ENCODE data around the gene LRBA. TPM values are rescaled to one million over a fixed set of nuclear protein-coding genes. Genes with fewer than 3 reads are reported as not detected.

LRBA gene
- total RNA-seq, 1 experiment from 2014 or later, result 55.3 TPM

GRCh38 chr4:150656891-150657290 lies 358.2 kb downstream of the LRBA start:
- Histone ChIP-seq H4K8ac (replicated peaks; ENCODE audit: insufficient read length, low read depth, low read length) (no peak overlapping the region), H2BK15ac (ENCODE audit: low read depth, low read length) (no peak overlapping the region), H3K9me3 (ENCODE audit: control insufficient read depth, low read depth, low read length) (no peaks in the 10 kb centered on the region), H3K79me1 (ENCODE audit: insufficient read depth, low read depth, low read length, poor library complexity, severe bottlenecking) (no peaks in the 10 kb centered on the region), H3K23ac (ENCODE audit: insufficient read length, low read depth, low read length) (no peak overlapping the region), H4K20me1 (ENCODE audit: control insufficient read depth, insufficient read depth, insufficient read length) (no peaks in the 10 kb centered on the region), H3T11ph (ENCODE audit: low read length) (no peak overlapping the region), H3K56ac (ENCODE audit: insufficient read length, low read depth, low read length) (no peak overlapping the region), H3K27ac (ENCODE audit: insufficient read length, low read depth, low read length) (no peak overlapping the region), H3K14ac (ENCODE audit: insufficient read depth, low read length) (no peak overlapping the region), H3K79me2 (ENCODE audit: insufficient read depth, low read length) (no peaks in the 10 kb centered on the region), H3K4me1 (ENCODE audit: insufficient read depth, low read length) (no peaks in the 10 kb centered on the region), H3K27me3 (ENCODE audit: insufficient read depth, low read length) (no peaks in the 10 kb centered on the region), H2BK20ac (ENCODE audit: low read depth, low read length, poor library complexity, severe bottlenecking) (no peak overlapping the region), H2AK5ac (ENCODE audit: insufficient read length, low read length) (no peak overlapping the region), H3K23me2 (ENCODE audit: insufficient read length, low read depth, low read length, poor library complexity, severe bottlenecking) (no peaks in the 10 kb centered on the region), H4K5ac (ENCODE audit: insufficient read length, low read depth, low read length) (no peak overlapping the region), H2BK120ac (ENCODE audit: low read depth, low read length, poor library complexity, severe bottlenecking) (no peak overlapping the region), H4K91ac (ENCODE audit: insufficient read length, low read depth, low read length) (no peak overlapping the region), H3K4ac (ENCODE audit: low read depth, low read length) (no peak overlapping the region), H2AFZ (ENCODE audit: low read length) (no peak overlapping the region), H3K18ac (ENCODE audit: insufficient read length, low read depth, low read length) (no peak overlapping the region), H2BK12ac (ENCODE audit: insufficient read length, low read depth, low read length) (no peak overlapping the region), H2BK5ac (ENCODE audit: insufficient read length, low read length) (no peak overlapping the region), H3K4me2 (ENCODE audit: insufficient read depth, insufficient read length, low read length) (no peak overlapping the region), H3K9ac (ENCODE audit: extremely low read depth, insufficient read length, low read length) (no peak overlapping the region)
- peaks cover 0 to 2% of the 10 kb centered on the region in 2 experiments; a peak in 1 of 5 replicates for H3K9me3 Mint-ChIP-seq
- H3K4me1 Mint-ChIP-seq, result no peaks in the 10 kb centered on the region
- H3K27ac Mint-ChIP-seq, result no peak overlapping the region
- no peak for TF ChIP-seq CTCF (conservative IDR thresholded peaks at IDR 0.05)
- no peaks in the 10 kb centered on the region for H3K36me3 Mint-ChIP-seq (ENCODE audit: insufficient read depth in 1 of 3, low read depth in 3 of 3)
- DNase-seq, result no peak
- no peak overlapping the region for H3K4me3 Mint-ChIP-seq
- no CpG with 5 or more reads among the region's 2 CpGs for WGBS (ENCODE audit: extremely low coverage, insufficient read length, low lambda C conversion rate)
- H3K27me3 Mint-ChIP-seq (ENCODE audit: low read depth), result no peaks in the 10 kb centered on the region
